IPS DF 19.7 (cell line): ENCODE data around the gene IGF2.

ENCODE experiments used
- DNase-seq: peaks from one replicate; pipeline ENCODE4 v3.0.0-alpha.2; 2013; ENCODE audit warnings: low read depth, low spot score

IGF2 gene

DNA sequence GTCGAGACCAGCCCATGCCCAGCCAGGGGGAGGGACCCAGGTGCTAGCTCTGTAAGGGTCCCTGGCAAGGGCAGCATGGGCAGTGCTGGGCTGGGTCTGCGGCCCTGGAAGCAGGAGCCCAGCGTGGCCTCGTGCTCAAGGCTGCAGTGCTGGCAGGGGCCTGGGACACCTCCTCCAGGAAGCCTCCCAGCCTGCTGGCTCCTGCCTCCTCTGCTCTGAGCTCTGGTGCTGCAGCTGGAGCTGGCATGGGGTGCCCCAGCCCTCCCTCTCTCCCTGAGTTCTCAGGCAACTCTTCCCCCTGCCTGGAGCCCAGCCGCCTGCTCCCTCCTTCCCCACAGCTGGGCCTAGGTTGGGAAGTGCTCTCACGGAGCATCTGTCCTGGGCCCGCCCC, 15.0 kb upstream of the IGF2 start:
- no peak for DNase-seq

DNA sequence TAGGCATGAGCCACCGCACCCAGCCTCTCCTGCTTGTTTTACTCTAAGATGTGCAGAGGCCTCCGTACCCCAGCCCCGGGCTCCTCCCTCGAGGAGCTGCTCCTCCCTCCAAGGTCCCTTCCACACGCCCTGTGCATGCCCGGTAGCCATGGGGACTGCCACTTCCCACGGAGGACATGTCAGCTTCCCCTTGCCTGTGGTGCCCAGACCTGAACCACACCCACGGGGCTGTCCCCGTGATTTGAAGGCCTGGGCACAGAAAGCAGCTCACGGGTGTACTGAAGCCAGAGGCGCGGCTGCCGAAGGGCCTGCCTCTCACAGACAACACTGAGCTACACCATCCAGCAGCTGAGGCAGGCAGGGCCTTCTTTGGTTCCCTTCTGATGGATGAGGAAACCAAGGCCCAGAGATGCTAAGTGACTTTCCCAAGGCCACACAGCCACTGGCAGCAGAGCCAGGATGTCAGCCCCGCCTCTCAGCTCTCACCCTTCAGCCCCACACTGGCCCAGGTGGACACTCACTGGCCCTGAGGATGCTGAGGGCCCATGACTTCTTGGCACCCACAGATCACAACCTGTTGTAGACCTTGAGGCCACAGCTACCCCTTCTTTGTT, 14.5 kb upstream of the IGF2 start:
- DNase-seq = no peak

GRCh38 chr11:2151500-2152257, 12.5 kb upstream of the IGF2 start:
- no peak for DNase-seq

DNA sequence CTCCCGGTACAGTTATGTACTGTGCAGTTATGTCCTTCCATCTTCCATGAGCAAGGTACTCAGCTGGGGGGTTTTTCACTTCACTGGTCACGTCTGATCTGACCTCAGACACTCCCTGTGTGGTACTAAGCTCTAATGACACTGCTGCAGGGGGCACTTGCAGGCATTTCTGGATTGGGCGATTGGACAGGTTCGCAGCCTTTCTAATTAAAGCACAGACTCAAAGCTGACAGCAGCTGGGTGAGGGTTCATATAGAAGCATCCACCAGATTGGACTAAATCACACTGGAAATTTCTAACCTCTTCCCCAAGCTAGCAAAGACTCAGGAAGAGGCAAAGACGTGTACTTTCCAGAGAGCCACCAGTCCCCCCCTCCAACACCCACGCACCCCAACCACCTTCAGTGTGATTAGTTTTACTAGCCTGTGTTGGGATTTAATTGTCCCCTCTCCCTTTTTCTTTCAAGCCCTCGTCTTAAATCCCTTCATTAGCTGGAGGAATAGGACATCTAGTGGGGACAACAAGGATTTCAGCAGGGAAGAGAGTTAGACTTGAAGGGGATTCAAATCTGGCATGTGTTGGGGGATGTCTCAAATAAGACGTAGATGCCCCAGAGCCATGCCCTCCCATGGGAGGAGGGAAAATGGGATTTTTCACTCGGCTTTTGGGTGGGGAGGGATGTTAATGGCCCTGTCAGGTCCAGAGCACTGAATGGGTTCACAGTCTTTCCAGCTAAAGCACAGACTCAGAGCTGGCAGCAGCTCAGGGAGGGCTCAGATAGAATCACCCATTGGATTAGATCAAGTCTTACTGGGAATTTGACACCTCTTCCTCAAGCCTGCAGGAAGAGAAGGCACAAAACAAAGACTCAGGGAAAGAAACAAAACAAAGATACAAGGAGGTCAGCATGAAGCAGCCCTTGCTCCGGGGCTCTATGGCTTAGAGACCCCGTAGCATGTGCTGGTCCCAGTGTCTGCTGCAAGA, 11.0 kb upstream of the IGF2 start:
- DNase-seq = no peak

GRCh38 chr11:2149460-2149859, 10.3 kb upstream of the IGF2 start:
- no peak for DNase-seq

DNA sequence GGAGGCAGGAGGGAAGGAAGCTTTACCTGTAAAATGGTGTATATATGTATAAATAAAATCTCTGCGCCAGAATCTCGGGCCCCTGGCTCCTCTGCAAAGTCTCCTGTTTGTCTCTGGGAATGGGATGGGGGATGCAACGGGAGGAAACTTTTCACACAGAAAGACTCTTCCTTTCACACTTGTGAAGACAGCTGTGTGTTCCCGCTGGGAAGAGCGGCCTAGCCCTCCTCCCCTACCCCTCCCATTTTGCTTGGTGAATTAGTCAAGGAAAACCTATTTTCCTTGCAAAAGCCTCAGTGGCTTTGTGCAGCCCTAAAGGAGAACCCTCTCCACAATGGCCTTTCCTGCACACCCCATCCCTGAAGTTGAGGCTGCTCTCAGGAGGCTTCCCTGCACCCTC, 9.4 kb upstream of the IGF2 start:
- no peak for DNase-seq

DNA sequence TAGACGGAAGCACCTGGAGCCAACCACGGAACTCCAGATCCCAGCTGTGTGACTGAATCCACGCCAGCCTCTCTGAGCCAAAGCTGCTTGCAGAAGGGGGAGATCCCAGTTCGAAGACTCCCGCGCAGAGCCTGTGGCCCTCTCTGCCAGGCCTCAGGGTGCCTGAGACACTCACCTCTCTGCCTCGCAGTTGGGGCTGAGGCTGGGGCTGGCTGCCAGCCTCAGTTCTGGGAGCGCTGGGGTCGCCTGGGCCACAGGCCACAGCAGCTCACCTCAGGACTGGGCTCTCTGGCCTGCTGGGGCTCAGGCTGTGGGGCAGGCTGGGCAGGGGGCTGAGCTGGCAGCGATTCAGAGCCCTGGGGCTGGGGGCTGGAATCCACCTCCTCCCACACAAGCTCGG, 8.2 kb upstream of the IGF2 start:
- DNase-seq = no peak

- no peak for DNase-seq
Observed at GRCh38 chr11:2146051-2146450, 6.9 kb upstream of the IGF2 start.

GRCh38 chr11:2144544-2145248, 5.5 kb upstream of the IGF2 start:
- DNase-seq = no peak

GRCh38 chr11:2143799-2144543, 4.8 kb upstream of the IGF2 start:
- DNase-seq = no peak

- no peak for DNase-seq
Observed at GRCh38 chr11:2143477-2143798, 4.2 kb upstream of the IGF2 start.

GRCh38 chr11:2142762-2143202, 3.6 kb upstream of the IGF2 start:
- no peak for DNase-seq

DNA sequence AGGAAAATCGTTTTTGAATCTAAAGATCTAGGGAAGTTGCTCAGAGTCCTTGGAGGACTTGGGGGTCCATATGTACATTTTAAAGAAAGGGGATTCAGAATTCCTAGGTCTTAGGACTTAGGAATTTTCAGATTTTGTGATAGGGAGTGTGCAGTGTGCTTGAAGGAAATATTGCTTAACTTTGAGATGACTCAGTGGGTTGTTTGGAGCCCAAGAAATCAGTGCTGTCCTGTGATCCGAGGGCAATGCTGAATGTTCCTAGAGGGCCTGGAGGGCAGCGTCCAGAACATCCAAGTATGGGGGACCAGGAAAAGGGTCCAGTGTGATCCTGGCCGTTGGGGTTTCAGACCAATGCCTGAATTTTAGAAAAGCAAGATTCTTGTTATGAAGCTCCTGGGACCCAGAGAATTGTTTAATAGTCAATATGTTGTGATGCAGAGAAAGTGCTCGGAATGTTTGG, 3.1 kb upstream of the IGF2 start:
- no peak for DNase-seq

- DNase-seq = no peak
Observed at GRCh38 chr11:2140411-2141400, 1.5 kb upstream of the IGF2 start.

DNA sequence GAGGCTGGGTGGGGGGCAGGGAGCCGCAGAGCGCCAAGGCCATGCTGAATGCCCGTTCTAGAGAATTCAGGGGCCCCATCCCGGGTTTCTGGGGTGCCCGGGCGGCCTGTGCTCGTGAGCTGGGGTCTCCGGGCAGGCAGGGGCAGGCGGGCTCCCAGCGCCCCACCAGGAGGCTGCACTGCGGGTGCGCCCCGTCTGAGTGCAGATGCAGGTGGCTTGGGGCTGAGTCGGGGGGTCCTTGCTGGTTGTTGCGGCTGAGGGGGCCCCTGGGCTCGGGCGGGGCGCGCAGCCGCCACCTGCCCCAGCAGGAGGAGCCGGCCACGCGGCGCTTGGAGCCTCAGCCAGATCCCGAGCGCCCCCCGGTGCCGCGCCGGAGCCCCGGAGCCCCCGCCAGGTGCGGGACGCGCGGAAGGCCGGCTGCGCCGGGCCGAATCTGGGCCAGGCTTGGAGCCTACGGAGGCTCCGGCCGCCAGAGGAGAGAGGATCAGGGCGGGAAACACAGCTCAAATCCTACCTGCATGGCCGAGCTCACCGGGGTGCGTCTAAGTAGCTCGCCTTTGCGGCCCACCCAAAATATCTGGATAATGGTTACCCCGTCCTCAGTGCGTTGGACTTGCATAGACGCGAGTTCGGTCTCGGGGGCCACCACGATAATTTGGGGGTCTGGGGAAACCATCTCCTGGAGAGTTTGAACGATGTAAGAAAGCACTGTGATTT, 590 bp upstream of the IGF2 start:
- DNase-seq = no peak

GRCh38 chr11:2138431-2139122, 612 bp downstream of the IGF2 start:
- no peak for DNase-seq

- no peak for DNase-seq
Observed at GRCh38 chr11:2138068-2138430, 1.1 kb downstream of the IGF2 start.

DNA sequence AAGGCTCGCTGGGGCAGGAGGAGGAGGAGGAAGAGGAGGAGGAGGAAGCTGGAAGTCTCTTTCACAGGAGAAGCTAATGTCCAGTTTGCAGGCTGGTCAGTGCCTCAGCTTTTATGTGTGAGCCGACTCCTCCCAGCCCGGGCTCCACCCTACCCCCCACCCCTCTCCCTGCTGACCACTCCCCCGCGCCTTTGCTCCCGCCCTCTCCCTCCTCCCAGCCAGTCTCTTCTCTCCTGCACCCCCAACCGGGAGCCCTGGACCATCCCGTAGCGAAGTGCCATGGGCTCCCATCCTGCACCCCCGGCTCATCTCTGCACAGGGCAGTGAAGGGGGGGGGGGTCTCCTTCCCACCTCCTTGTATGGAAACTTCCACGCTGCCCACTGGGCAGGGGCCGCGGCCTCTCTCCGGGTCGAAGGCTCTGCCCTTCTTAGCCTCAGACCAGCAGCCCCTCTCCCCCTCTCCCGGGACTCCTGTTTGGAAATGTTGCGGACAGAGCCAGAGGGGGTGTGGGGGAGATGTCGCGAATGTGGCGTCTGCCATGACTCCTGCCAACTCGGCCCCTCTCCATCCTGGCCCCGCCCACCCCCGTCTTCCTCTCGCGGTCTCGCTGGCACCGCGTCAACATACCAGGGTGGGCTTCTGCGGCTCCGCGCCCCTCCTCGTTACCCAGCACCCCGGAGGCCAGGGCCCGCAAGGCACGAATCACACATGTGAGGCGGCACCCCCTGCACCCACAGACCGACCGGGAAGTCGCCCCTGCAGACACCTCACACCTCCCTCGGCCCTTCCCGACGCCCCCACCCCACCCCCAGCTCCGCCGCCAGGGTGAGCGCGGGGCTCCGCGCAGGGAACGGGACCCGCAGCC, 1.8 kb downstream of the IGF2 start:
- DNase-seq = no peak
